ACHN (cell line): ENCODE data around the gene LYPD1.

Source experiments
- DNase-seq: peaks from one replicate; pipeline ENCODE4 v3.0.0-alpha.2; 2015
- in situ Hi-C: cut with HindIII; loops from 2 replicates; pipeline ENCODE4 v1.10.0; 2017; ENCODE audit warnings: low sequenced_read_pairs, low pct_ligation_motif_present, low pct_unique_long_range_greater_than_20kb

LYPD1 gene

GRCh38 chr2:132642415-132642814, 27.6 kb downstream of the LYPD1 start:
- in situ Hi-C loops = no loop called here

GRCh38 chr2:132641819-132642218, 28.2 kb downstream of the LYPD1 start:
- no peak for DNase-seq
- in situ Hi-C loops = no loop called here

More at GRCh38 chr2:132642415-132642814, 27.6 kb downstream of the LYPD1 start:
- no peak for DNase-seq

- in situ Hi-C loops = no loop called here
- no peak for DNase-seq
These were observed 29.9 kb downstream of the LYPD1 start for GRCh38 chr2:132640116-132640515.

GRCh38 chr2:132638313-132639040, 31.5 kb downstream of the LYPD1 start:
- in situ Hi-C loops = no loop called here
- DNase-seq = no peak

GRCh38 chr2:132636346-132636745, 33.7 kb downstream of the LYPD1 start:
- no peak for DNase-seq
- in situ Hi-C loops = no loop called here

- in situ Hi-C loops = no loop called here
- DNase-seq = no peak
These were observed 36.4 kb downstream of the LYPD1 start for GRCh38 chr2:132633635-132634034.

GRCh38 chr2:132632000-132632649, 37.9 kb downstream of the LYPD1 start:
- peak; percentile 31 for DNase-seq
- in situ Hi-C loops = no loop called here

GRCh38 chr2:132627536-132627935, 42.5 kb downstream of the LYPD1 start:
- in situ Hi-C loops = no loop called here

GRCh38 chr2:132623096-132623839, 46.7 kb downstream of the LYPD1 start:
- no peak for DNase-seq
- in situ Hi-C loops = no loop called here

More at GRCh38 chr2:132627536-132627935, 42.5 kb downstream of the LYPD1 start:
- DNase-seq = no peak

- no peak for DNase-seq
- in situ Hi-C loops = no loop called here
These were observed 48.7 kb downstream of the LYPD1 start for GRCh38 chr2:132621131-132621875.

- in situ Hi-C loops = no loop called here
- DNase-seq = no peak
These were observed 49.9 kb downstream of the LYPD1 start for GRCh38 chr2:132620115-132620514.

GRCh38 chr2:132618734-132619133, 51.3 kb downstream of the LYPD1 start:
- DNase-seq = no peak
- in situ Hi-C loops = no loop called here

- in situ Hi-C loops = no loop called here
- no peak for DNase-seq
These were observed 52.0 kb downstream of the LYPD1 start for GRCh38 chr2:132617989-132618388.

- in situ Hi-C loops = no loop called here
- no peak for DNase-seq
These were observed 54.5 kb downstream of the LYPD1 start for GRCh38 chr2:132615329-132616085.

- in situ Hi-C loops = no loop called here
- DNase-seq = no peak
These were observed 58.3 kb downstream of the LYPD1 start for GRCh38 chr2:132611719-132612118.

- in situ Hi-C loops = no loop called here
- DNase-seq = no peak
These were observed 60.7 kb downstream of the LYPD1 start for GRCh38 chr2:132609101-132609890.

- in situ Hi-C loops = no loop called here
- no peak for DNase-seq
These were observed 61.7 kb downstream of the LYPD1 start for GRCh38 chr2:132608311-132608710.
